GF-D8 (cell line): ENCODE data around the gene NOTCH1.

Source experiments
- DNase-seq: peaks from one replicate; lab custom pipeline; 2025; lab: John Stamatoyannopoulos, UW

Gene NOTCH1

DNA sequence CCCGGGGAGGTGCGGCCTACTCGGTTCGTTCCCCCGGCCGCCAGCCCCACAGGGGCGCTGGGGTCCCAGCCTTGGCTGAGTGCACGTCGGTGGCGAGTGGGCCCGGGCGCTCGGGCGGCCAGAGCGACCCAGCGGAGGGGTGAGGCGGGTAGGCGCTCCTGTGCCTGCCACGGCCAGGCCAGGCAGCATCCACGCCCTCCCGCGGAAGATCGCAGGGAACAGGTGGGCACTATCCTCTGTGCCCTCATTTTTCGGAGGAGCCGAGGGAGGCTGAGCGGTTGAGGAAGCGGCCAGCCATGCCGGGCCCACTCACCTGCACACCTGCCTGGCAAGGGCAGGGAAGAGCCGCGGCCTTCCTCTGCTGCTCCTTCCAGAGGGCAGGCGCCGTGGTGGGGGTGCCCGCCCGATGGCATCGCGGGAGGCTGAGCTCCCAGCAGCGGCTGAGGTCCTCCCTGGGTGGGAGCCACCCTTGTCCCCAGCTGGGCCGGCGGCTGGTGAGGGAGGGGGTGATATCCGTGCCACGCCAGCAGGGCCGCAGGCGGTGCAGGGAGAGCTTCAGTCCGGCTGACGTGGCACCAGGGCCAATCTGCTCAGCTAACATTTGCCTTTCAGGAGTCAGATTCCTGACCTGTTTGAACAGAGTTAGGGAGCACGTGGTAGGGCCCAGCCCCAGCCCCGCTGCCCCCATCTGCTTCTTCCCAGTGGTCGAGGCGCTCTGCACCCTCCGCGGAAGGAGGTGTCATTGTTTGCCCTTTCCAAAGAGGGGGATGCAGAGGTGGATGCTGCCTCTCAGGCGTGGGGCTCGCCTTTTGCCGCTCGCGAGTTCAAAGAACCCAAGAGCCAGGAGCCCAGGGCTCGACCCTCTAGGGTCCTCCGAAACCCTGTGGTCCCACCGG lies 61.4 kb downstream of the NOTCH1 start:
- DNase-seq = no peak

DNA sequence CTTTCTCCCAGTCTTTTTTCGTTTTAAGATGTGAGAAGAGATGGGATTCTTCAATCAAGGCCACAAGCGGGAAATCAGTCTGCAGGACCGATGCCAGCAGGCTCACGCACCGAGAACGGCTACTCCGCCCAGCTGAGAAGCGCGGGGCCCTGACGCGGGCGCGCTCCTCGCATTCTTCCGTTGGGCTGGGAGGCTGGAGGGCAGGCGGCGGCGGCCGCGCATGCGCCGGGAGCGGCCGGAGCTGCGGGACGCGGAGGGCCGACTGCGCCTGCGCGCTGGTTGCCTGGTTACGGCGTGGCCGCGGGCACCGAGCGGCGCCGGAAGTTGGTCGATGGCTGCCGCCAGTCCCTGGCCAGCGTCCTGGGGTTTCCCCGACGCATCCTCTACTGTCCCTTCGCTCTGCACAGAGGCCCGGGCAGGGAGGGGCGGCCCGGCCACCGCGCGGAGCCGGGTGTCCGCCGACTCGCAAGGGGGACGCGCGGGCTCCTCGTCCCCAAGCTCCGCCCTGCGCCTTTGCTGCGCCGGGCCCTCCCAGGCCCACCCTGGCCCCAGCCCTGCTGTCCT lies 62.2 kb downstream of the NOTCH1 start:
- DNase-seq = peak; percentile 70

DNA sequence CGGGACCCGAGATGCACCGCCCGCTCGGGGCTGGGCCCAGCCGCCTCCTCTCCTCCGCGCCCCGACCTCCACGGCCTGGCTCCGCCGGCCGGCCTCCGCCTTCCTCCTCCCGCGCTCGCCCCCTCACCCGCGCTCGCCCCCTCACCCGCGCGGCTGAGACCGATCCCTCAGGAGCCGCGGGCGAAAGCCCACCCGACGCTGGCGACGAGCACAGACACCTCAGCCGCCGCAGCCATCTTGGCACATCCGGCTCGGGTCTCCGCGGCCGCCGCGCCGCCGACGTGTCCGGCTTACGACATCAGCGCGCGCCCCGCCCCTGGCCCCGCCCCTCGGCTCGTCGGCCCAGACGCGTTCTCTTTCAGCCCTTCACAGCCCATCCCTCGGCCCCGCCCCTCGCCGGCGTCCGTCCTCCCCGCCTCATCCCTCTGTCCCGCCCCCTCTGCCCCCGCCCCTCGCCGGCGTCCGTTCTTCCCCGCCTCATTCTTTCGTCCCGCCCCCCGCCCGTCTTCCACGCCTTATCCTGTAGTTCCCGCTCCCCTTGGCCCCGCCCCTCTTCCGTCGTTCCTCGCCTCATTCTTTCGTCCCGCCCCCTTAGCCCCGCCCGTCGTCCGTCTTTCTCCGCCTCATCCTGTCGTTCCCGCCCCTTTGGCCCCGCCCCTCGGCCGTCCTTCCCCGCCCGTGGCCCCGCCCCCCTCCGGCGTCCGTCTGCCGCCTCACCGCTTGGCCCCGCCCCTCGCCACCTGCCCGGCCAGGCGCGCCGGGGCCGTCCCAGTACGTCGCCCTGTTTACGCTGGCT lies 62.9 kb downstream of the NOTCH1 start, which contains the start of gene SEC16A:
TSS of gene SEC16A (minus strand) at position 248 of the 796 bp plus-strand sequence. CDS start 5,425 bp downstream, outside the sequence.
- DNase-seq = peak; percentile 89

DNA sequence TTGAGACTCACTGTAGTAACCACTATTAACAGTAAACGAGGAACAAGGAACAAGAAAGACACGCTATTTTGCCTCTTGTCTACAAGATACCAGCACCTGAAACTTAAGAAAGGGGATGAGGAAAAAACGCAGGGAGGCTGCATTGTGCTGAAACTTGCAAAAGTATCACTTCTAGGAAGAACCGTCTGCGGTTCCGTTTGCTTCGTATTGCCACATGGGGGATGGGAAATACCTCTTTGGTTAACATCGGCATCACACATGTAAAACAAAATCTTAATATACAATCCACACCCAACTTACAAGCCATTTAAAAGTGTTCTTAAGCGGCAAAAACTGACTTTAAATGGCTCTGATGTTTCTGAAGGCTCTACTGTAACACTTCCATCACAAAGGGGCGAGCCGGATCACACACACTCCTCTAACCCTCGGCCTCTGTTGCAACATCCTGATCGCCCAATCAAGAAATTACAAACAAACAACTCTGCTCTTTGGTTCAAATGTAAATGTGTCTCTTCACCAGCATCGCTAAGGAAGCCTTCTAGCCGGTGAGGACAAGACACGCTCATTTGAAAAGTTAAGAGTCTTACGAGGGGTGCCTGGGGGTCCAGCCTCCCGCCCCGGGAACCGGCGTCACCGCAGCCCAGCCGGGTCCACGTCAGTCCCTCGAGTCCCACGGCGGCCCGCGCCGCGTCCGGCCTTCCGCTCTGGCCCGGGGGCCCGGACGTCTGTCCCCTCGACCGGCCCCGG lies 63.6 kb downstream of the NOTCH1 start:
- DNase-seq = peak; percentile 42

DNA sequence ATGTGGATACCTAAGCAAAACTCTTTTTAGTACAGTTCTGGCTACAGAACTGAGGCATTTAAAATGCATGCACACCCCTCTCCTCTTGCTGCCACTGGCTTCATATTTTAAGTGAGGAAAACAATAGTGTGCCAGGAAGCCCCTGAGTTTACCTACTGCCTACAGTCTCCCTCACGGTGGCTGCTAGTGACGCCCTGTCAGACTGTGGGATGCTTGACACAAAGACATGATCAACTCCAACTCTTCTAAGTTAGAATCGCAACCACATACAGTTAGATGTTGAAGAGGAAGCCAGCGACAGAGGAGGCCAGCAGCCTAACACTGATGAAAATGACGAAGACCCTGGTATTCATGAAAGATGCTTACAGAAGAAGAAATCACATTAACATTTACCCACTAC lies 64.3 kb downstream of the NOTCH1 start:
- no peak for DNase-seq

DNA sequence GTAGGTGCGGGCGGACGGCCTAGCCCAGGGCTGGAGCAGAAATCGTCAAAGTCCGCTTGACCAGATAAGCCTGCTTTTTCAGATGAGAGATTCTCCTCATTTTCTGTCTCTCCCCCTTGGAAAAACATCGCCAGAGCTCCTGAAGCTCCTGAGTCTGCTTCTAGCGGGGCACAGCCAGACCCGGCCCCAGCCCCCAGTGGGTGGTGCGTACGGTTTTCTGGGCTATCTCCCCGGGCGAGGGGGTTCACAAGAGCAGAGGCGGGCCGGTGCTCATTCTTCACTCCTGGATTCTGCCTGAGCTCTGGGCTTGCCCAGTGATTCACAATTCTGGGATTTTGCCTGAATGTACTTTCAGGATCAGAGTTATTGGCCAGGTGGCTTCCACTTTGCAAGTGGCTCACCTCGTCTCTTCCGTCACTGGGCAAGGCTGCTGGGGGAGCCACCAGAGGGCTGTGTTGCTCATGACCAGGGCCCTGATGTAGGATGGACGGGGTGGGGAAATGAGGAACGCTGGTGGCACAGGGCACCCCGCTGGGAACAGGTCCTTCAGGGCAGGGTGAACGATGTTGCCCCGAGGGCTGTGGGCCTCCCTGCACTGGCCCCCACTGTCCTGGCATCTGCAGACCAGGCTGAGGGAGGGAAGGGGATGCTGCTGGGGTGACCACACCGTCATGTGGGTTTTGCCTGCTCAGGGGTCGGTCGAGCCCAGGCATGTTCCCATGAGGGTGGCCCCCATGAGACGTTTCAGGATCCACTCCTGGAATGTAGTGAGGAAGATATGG lies 69.3 kb downstream of the NOTCH1 start:
- DNase-seq = no peak

DNA sequence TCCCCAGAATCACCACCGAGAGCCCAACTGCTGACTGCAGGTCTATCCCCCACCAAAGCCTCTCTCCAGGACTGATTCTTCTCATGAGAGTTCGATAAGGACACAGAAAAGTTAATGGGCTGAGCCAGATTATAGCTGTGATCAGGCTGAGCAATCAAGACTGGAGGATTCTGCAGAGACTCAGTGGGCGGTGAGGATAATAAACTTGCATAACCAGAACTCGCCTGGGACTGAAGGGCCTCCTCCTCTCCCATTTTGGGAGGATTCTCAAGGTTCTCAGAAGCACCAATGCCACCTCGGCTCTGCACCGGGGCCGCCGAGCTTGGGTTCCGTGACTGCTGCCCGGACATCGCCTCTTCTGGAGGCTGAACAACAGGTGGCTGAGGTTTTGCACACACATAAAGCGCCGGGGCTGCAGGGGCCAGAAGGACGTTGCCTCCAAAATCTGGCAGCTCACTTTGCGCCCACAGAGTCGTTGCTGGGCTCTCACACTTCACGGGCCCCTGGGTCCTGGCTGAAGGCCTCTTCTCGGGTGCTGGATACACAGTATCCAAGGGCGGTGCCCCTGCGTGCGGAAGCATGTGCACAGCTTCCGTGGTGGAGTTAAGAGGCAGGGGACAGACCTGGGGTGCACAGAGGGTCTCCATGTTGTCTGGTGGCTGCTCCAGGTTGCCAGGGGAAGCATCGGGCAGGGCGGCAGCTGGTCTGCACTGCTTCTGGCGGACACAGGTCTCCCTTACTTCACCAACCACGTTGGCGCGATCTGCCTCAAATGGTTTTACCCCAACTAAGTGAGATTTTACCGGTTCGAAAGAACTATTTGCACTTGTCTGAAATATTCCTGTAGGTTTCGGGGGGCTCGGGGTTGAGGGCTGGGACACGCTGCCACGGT lies 70.6 kb downstream of the NOTCH1 start:
- no peak for DNase-seq

DNA sequence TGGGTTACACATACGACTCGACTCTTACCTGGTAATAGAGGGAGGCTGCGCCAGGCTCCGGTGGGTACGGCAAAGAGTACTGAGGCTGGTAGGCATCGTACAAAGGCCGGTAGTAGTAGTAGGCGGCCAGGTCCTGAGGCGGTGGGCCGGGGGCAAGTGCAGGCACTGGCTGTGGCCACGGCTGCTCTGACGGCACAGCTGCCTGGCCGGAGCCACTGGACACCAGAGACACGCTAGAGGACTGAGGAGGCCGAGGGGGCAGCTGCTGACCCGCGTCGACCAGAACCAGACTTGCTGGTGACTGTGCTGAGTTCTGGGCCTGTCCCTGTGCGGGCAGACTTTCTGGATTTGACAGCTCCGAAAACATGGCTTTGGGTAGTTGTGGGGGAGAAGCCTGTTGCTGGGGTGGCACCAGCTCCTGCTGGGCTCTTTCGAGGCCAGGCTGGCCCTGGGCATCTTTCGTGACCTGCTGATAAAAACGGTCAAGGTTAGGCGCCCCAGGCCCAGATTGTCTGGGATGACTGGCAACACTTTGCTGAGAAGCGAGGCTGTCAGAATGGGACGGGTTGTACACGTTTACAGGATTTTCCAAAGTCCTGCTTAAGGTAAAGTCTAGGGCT lies 71.7 kb downstream of the NOTCH1 start:
- DNase-seq = no peak

DNA sequence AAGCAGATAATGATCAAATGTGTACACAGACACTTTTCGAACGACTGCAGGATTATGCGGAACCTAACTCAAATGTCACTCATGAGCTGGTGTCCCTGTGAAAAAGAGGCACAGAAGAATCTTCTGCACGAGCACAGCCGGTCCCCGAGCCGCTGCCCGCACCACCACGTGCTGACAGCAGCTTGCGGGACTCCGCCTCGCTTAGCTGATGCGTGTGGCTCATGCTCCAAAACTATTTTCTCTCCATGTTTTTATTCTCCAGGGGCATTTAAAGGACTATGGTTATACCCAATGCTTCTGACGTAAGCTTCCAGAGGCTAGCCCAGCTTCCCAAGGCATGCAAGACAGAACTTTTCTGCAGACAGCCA lies 72.5 kb downstream of the NOTCH1 start:
- DNase-seq = no peak

DNA sequence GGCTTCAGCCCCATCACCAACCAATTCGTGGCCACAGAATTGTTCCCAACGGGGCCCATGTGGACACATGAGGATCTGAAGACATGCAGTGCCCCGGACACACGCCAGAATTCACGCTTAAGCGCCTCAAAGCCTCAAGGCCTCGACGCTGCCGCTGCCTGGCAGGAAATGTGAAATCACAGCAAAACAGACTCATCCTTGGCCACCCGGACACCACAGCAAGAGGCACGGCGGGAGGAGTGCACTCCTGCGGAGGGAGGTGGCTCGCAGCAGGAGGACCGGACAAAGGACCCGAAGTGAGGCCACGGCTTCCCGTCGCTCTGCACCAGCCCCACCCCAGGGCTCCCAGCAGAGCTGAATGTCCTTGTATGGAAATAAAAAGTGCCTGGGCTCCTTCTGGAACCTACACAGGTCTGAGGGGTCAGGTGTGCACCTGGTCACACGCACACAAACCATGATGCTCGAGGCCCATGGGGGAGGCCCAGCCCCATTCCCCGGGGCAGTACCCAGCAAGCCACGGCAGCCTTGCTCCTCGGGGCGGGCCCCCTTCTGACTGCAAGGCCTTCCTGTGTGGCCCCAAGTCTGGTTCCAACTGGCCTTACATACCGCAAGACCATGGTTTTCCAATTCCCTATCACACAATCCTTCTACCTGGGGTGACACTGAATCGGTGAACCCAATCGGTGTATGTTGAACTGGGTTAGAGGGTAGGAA lies 73.1 kb downstream of the NOTCH1 start:
- no peak for DNase-seq

DNA sequence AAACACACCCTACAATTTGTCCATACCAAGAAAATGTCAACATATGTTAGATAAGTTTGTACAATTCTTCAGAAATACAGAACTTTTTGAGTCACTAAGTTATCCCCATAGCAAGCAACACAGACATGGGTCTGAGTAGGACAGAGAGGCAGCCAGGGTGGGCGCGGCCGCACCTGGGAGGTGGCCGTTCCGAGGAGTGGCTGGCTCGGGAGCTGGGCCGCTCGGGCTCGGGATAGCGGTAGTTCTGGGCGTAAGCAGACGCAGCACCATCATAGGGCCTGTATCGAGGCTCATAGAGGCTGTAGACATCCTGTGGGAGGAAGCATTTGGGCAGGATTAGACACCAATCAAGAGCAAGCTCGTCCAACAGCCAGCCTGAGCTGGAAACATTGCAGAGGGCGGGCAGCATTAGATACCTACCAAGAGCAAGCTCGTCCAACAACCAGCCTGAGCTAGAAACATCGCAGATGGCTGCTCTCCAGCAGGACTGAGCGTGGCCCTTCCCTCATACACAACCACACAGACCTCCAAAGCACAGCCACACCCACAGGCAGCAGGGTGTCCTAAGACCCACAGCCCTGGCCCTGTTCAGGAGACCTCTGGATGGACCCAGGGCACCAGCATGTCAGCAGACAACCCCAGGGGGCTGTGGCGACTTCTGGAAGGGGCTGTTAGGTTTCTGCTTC lies 73.9 kb downstream of the NOTCH1 start:
- no peak for DNase-seq

DNA sequence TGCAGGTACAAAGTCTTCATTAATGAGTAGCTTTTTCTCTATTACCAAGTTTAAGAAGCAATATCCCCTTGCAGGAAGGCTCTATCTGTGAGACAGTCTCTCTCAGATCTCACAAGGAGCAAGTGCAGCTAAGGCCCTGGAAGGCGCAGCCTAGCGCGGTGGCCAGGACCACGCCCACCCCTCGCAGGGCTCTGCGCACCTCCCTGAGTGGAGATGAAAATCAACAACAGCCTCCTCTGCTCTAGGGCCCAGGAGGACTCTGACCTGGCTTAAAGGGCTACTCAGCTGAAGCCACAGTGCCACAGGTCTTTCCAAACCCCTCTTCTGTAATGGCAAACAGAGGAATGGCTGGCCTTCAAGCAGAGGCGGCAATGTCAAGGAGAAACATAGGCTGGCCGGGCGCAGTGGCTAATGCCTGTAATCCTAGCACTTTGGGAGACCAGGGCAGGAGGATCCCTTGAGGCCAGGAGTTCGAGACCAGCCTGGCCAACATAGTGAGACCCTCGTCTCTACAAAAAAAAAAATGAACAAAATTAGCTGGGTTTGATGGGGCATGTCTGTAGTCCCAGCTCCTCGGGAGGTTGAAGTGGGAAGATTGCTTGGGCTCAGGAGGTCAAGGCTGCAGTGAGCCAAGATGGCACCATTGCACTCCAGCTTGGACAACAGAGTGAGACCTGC lies 74.9 kb downstream of the NOTCH1 start:
- DNase-seq = no peak

DNA sequence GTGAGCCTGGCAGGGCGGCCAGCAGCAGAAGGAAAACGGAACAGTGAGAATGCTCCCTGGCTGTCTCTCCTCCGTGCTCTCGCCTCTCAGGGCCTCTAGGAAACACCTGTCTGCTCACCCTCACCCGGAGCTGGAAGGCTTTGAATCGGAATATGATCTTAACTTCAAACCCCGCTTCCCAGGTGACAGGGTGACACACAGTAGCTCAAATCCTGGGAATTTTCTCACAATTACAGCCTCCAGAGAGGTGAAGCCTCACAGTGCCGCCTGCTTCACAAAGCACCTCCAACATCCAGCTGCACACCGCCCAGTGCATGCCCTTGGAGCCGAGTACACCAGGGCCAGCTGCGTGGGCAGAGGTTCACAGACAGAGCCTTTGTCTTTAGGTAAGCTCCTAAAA lies 75.5 kb downstream of the NOTCH1 start:
- no peak for DNase-seq

DNA sequence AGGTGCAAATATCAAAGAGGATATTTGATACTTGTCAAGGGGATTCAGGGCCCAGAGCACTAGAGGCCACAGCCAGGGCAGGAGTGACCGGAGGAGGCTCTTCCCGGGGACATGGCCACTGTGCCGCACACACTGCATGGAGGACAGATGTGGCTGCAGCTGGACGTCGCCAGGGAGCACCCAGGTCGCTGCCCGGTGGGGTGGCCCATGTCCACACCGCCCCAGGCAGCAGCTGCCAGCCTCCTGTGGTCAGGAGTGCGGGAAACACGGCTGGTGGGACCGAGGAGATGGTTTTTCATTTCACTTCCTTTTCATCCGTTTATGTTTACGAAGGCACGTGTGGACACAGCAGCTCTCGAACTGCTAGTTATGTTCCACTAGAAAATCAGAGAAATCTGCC lies 78.1 kb downstream of the NOTCH1 start:
- no peak for DNase-seq

DNA sequence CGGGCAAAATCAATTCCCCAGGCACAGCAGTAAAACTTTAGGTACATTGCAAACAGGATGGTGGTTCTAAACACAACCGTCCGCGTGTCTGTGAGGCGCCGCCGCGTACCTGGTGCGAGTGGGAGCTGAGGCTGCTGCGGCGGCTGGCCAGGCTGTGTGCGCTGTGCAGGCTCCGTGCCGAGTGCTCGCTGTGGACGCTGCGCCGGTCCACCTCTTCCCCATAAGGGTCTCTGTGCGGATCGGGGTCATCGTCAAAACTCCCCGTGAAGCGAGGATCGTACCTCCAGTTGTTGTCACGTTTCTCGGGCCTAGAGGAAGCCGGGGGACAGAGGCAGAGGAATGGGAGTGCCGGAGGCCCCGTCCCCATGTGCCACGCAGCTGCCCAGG lies 79.7 kb downstream of the NOTCH1 start:
- DNase-seq = no peak

DNA sequence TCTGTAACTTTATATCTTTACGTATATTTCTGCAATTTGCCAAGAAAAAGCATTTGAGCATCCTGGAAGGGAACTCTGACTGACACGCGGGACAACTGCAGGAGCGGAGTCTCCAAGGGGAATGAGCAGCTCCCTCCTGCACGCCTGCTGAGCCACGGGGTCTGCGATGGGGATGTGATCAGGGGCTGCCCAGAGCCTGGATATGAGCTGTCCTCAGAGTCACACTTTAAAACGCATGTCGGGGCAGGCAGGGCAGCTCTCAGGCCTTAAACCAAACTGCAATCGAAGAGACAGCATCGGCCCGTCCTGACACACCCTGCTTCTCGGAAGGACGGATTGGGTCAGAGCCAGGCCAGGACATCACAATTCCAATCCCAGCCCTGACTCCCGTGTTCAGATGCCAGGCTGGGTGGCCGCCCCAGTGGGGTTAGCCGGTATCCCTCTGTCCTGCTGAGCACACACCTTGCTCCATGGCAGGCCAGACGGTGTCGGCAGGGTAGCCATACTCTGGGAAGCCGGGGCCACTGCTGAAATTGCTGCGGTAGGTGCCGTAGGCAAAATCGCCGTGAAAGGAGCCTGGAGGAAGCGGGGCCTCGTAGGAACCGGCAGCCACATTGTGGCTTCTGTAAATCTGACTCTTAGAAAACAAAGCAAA lies 80.2 kb downstream of the NOTCH1 start:
- no peak for DNase-seq

DNA sequence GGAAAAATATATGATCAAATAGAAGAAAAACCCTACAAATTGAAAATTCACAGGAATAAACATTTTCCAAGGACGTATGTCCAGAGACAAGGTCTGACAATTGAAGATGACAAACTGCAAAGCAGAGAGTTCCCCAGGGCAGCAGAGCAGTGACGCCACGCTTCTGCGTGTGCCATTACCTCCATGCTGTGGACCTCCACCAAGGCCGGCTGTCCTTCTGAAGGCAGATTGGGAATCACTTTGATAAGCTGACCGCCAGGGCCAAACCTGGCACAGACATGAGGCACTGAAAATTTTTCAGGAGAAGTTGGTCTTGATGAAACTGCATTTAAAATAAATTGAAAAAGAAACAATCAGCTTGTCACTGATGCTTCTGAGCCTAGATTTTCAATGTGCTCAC lies 81.6 kb downstream of the NOTCH1 start:
- DNase-seq = no peak
